ENCODE measurements around the gene MAS1L. TPM values are rescaled to one million over a fixed set of nuclear protein-coding genes. Genes with fewer than 3 reads are reported as not detected.

MAS1L gene
- polyA plus RNA-seq, 1 donor: not detected

- DNase-seq (ENCODE audit: low read depth): no peak
These were observed 23.1 kb upstream of the MAS1L start for GRCh38 chr6:29510746-29511300.

GRCh38 chr6:29510202-29510601, 22.4 kb upstream of the MAS1L start:
- no peak for DNase-seq (ENCODE audit: low read depth)

- DNase-seq (ENCODE audit: low read depth): no peak
These were observed 22.0 kb upstream of the MAS1L start for GRCh38 chr6:29509711-29510110.

GRCh38 chr6:29509239-29509638, 21.5 kb upstream of the MAS1L start:
- DNase-seq (ENCODE audit: low read depth): no peak

GRCh38 chr6:29507319-29507718, 19.6 kb upstream of the MAS1L start:
- DNase-seq (ENCODE audit: low read depth): no peak

DNA sequence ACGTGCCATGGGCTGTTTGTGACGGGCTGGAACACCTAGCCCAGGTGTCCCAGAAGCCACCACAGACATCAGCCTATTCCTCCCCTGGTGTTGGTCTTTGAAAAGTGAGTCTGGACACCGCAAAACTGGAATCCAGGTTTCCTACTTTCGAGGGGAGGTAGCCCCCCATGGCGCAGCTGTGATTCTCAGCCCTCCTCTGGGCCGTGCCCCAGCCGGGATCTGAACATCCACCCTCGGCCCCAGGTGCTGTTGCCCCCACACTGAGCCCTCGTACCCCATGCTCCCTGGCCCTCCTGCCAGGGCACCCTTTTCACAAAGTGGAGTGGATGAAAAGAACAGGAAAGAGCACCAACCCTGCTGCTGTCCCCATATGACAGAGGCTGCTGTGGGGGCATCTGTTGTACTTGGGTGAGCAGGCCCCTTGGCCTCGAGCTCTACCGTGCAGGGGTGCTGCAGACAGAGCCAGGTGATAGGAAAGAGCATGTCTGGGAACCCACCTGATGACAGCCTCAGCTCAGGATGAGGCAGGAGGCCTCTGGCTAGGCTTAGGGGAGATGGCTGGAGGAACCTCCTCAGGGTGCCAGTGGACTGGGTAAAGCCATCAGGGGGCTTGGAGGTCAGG, 18.8 kb upstream of the MAS1L start:
- no peak for DNase-seq (ENCODE audit: low read depth)

- no peak for DNase-seq (ENCODE audit: low read depth)
These were observed 18.1 kb upstream of the MAS1L start for GRCh38 chr6:29505808-29506207.

DNA sequence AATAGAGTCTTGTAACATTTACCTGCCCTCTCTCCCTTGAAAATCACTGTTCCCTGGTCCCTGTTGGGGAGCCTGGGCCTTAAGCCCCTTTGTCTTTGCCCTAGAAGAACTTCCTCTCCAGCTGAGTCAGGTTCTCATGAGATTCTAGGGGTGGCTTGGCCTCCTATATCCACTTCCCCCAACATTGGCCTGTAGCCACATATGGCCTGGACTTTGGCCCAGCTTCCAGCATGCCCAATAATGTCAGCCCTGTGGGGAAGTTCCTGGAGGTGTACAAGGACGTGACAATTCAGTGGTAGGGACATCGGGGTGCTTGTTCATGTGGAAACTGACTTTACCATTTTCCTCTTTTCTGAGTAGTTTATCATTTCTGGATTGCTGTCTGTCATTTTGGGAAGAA, 17.2 kb upstream of the MAS1L start:
- DNase-seq (ENCODE audit: low read depth): no peak

- no peak for DNase-seq (ENCODE audit: low read depth)
These were observed 14.8 kb upstream of the MAS1L start for GRCh38 chr6:29502597-29502996.

GRCh38 chr6:29502181-29502580, 14.4 kb upstream of the MAS1L start:
- DNase-seq (ENCODE audit: low read depth): no peak

GRCh38 chr6:29501106-29501505, 13.3 kb upstream of the MAS1L start:
- no peak for DNase-seq (ENCODE audit: low read depth)

DNA sequence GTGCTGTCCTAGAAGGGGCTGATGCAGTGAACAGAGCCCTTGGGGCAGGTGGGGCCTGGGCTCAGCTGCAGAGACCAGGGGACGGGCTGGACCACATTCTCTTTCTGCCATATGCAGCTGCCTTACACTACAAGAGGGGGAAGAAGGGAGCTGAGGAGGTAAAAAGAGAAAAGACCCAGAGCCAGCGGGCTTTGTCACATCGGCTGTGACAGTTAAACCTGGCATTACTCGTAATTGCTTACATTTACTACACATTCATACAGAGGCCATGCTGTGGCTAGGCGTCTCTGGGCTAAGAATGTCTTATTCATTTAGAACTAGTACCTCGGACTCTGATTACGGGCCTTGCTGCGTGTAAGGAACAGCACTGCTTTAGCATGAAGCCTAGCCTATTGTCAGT, 12.8 kb upstream of the MAS1L start:
- no peak for DNase-seq (ENCODE audit: low read depth)

GRCh38 chr6:29499704-29500103, 11.9 kb upstream of the MAS1L start:
- no peak for DNase-seq (ENCODE audit: low read depth)

DNA sequence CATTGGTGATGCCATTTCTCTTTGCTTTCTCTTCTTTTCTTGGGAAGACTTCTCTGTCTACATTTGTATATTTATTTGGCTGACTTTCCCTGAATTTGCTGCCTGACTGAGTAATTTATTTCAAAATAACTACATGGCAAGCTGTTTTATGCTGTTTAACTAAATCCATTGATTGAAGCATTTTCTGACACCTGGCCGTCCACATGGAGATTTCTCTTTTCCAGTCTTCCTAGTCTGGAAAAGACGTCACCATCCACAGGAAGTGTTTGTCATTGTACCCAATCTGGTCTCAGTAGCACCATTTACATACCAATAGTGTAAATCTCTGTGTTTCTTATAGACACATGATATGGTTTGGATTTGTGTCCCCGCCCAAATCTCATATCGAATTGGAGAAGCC, 9.2 kb upstream of the MAS1L start:
- no peak for DNase-seq (ENCODE audit: low read depth)

- no peak for DNase-seq (ENCODE audit: low read depth)
These were observed 7.8 kb upstream of the MAS1L start for GRCh38 chr6:29495571-29495970.

GRCh38 chr6:29494131-29494530, 6.4 kb upstream of the MAS1L start:
- DNase-seq (ENCODE audit: low read depth): no peak

DNA sequence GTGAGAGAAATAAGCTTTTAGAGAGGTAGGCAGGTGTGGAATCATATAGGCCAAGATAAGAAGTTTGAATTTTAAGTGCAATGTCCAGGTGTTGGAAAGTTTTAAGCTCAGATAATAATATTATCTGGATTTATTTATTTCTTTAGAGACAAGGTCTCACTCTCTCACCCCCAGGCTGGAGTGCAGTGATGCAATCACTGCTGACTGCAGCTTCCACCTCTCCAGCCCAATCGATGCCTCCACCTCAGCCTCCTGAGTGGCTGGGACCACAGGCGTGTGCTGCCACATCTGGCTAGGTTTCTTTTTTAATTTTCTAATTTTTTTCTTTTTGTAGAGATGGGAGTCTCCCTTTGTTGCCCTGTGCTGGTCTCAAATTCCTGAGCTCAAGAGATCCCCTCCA, 5.5 kb upstream of the MAS1L start:
- no peak for DNase-seq (ENCODE audit: low read depth)

- no peak for DNase-seq (ENCODE audit: low read depth)
These were observed 3.8 kb upstream of the MAS1L start for GRCh38 chr6:29491574-29491973.

DNA sequence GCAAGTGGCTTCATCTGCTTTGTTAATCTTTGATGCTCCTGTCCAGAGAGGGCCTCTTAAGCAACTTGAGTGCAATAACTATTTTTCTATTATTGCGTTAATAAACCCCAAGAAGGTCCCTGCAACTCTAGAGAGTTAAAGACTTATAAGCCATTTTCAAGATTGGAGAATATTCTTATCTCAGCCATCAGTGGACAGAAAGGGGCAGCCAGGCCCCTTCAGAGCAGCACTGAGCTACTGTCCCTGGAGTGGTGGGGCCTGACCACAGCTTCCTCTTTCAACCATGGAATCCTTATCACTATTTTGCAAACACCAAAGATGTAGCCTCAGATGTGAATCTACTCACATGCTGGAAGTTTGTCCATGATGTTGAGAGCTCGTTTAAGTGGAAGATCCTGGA, 2.8 kb upstream of the MAS1L start:
- no peak for DNase-seq (ENCODE audit: low read depth)

DNA sequence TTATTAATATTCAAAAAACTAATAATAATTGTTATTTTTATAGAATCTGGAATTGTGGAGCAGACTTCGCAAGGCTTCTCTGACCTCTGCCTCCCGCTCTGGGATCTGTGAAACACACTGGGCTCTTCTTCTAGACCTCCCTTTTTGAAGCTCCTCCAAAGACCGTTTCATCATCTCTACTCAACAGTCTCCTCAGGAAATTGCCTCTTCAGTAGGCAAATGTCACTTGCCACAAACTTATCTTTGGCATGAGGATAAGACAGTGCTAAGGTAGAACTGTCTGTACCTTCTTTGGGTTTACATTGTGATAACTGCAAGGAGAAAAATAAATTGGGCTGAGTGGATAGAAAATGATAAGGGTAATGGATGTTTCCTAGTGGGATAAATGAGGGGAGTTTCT, 2.3 kb upstream of the MAS1L start:
- DNase-seq (ENCODE audit: low read depth): no peak

DNA sequence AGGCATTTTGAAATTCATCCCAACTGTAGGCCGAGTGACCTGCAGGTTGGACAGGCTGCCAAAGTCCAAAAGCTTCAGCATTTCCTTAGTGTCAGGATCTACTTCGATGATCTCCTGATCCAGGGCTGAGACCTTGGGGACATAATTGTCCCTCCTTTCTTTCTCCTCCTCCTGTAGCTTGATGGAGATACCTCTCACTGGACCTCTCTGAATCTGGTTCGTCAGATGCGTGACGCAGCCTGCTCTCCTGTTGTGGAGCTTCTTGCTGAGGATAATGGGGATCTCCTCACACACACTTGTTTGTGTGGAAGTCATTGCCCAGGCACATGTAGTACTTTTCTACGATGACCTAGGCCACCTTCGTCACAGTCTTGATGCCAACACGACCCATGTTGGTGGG, 1.5 kb upstream of the MAS1L start:
- no peak for DNase-seq (ENCODE audit: low read depth)

DNA sequence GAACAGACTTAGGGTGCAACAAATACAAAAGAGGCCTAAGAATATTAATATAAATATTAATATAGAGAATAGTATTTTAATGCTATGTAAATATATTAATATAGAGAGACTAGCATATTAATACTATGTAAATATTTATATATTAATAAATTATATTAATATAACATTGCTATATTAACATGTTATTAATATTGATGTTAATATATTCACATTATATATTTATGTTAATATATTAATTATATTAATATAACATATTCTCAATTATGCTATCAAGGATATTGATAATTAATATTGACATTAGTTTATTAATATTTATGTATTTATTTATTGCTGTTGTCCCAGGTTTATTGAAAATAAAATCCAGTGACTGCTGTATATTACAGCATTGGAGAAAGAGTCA, 1.1 kb upstream of the MAS1L start:
- no peak for DNase-seq (ENCODE audit: low read depth)

DNA sequence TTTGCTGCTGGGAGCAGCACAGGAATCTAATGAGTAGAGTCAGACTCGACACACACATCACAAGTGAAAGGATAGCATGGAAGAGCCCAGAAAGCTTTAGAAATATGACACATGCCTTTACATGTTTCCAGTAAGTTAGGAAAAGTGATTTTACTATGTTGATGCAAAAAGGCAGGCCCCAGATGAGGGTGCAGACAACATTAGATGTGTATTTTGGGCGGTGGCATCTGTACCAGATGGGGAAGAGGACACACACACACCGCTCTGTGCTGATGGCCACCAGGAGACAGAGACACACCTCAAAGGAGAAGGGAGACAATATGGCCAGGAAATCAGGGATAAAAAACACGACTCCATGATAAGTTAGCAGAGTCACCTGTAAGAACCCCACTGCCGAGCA, 625 bp downstream of the MAS1L start:
- DNase-seq (ENCODE audit: low read depth): no peak

- no peak for DNase-seq (ENCODE audit: low read depth)
These were observed 1.2 kb downstream of the MAS1L start for GRCh38 chr6:29486577-29486976.

Data from forelimb muscle (tissue), 1 donor.